ENCODE data around the gene TMEM272.

TMEM272 gene

GRCh38 chr13:51780099-51780498, 64.9 kb downstream of the TMEM272 start:
- no peak for DNase-seq

- no peak for DNase-seq
Observed at GRCh38 chr13:51778392-51778791, 66.6 kb downstream of the TMEM272 start.

- no peak for DNase-seq
Observed at GRCh38 chr13:51777921-51778320, 67.1 kb downstream of the TMEM272 start.

GRCh38 chr13:51776179-51776578, 68.8 kb downstream of the TMEM272 start:
- DNase-seq, result no peak

- no peak for DNase-seq
Observed at GRCh38 chr13:51773515-51773914, 71.5 kb downstream of the TMEM272 start.

GRCh38 chr13:51772781-51773180, 72.2 kb downstream of the TMEM272 start:
- DNase-seq, result no peak

GRCh38 chr13:51772105-51772455, 72.9 kb downstream of the TMEM272 start:
- no peak for DNase-seq

- no peak for DNase-seq
Observed at GRCh38 chr13:51771418-51772104, 73.4 kb downstream of the TMEM272 start.

GRCh38 chr13:51770681-51771417, 74.1 kb downstream of the TMEM272 start:
- no peak for DNase-seq

- no peak for DNase-seq
Observed at GRCh38 chr13:51770160-51770559, 74.8 kb downstream of the TMEM272 start.

GRCh38 chr13:51769455-51770127, 75.4 kb downstream of the TMEM272 start:
- no peak for DNase-seq

GRCh38 chr13:51768976-51769375, 76.0 kb downstream of the TMEM272 start:
- no peak for DNase-seq

- DNase-seq, result no peak
Observed at GRCh38 chr13:51768378-51768921, 76.5 kb downstream of the TMEM272 start.

- DNase-seq, result no peak
Observed at GRCh38 chr13:51767100-51767499, 77.9 kb downstream of the TMEM272 start.

- DNase-seq, result no peak
Observed at GRCh38 chr13:51765142-51765515, 79.8 kb downstream of the TMEM272 start.

GRCh38 chr13:51764184-51765141, 80.5 kb downstream of the TMEM272 start:
- DNase-seq, result peak; percentile 66 to 76

- no peak for DNase-seq
Observed at GRCh38 chr13:51763486-51763885, 81.5 kb downstream of the TMEM272 start.

Data from activated CD4-positive, alpha-beta T cell treated with anti-CD3 and anti-CD28 coated beads, Interleukin-2, amount 50 U/mL, for 48 hours (primary cell).